ENCODE results near the gene E4F1.

E4F1 gene

GRCh38 chr16:2194852-2195321, 28.5 kb upstream of the E4F1 start:
- in situ Hi-C loops (cut with HindIII; ENCODE audit: low sequenced_read_pairs), result no loop called here
- TF ChIP-seq CTCF (IDR thresholded peaks at IDR 0.05; ENCODE audit: low read depth, low read length), result peak; percentile 41
- H3K4me3 ChIP-seq (ENCODE audit: low read depth, low read length), result no peak overlapping the region
- peak; percentile 22 for DNase-seq (ENCODE audit: low read depth, low spot score)

GRCh38 chr16:2195322-2196161, 27.8 kb upstream of the E4F1 start:
- no peak for TF ChIP-seq CTCF (IDR thresholded peaks at IDR 0.05; ENCODE audit: low read depth, low read length)
- DNase-seq (ENCODE audit: low read depth, low spot score), result no peak
- in situ Hi-C loops (cut with HindIII; ENCODE audit: low sequenced_read_pairs), result no loop called here
- H3K4me3 ChIP-seq (ENCODE audit: low read depth, low read length), result no peak overlapping the region

GRCh38 chr16:2196162-2196980, 27.0 kb upstream of the E4F1 start, which contains the start of gene CASKIN1:
Gene CASKIN1, minus strand, starts transcription at chr16:2196605. Its CDS starts 173 bp downstream, at chr16:2196432.
- TF ChIP-seq CTCF (IDR thresholded peaks at IDR 0.05; ENCODE audit: low read depth, low read length), result no peak
- in situ Hi-C loops (cut with HindIII; ENCODE audit: low sequenced_read_pairs), result no loop called here
- no peak for DNase-seq (ENCODE audit: low read depth, low spot score)
- no peak within 1 kb of the TSS for H3K4me3 ChIP-seq (ENCODE audit: low read depth, low read length)

- H3K4me3 ChIP-seq (ENCODE audit: low read depth, low read length), result no peak overlapping the region
- in situ Hi-C loops (cut with HindIII; ENCODE audit: low sequenced_read_pairs), result no loop called here
- TF ChIP-seq CTCF (IDR thresholded peaks at IDR 0.05; ENCODE audit: low read depth, low read length), result no peak
- DNase-seq (ENCODE audit: low read depth, low spot score), result no peak
Observed at GRCh38 chr16:2196981-2197511, 26.3 kb upstream of the E4F1 start.

GRCh38 chr16:2197765-2198164, 25.6 kb upstream of the E4F1 start:
- in situ Hi-C loops (cut with HindIII; ENCODE audit: low sequenced_read_pairs), result no loop called here
- TF ChIP-seq CTCF (IDR thresholded peaks at IDR 0.05; ENCODE audit: low read depth, low read length), result no peak
- DNase-seq (ENCODE audit: low read depth, low spot score), result no peak
- H3K4me3 ChIP-seq (ENCODE audit: low read depth, low read length), result no peak overlapping the region

GRCh38 chr16:2198283-2198682, 25.1 kb upstream of the E4F1 start:
- no peak overlapping the region for H3K4me3 ChIP-seq (ENCODE audit: low read depth, low read length)
- no peak for TF ChIP-seq CTCF (IDR thresholded peaks at IDR 0.05; ENCODE audit: low read depth, low read length)
- DNase-seq (ENCODE audit: low read depth, low spot score), result no peak
- in situ Hi-C loops (cut with HindIII; ENCODE audit: low sequenced_read_pairs), result no loop called here
